ENCODE measurements around the gene RNGTT.

- no peak for TF ChIP-seq POLR2A (IDR thresholded peaks at IDR 0.05; ENCODE audit: low read depth, low read length)
- no peak for TF ChIP-seq POLR2AphosphoS5 (IDR thresholded peaks at IDR 0.05; ENCODE audit: low read depth, low read length)
- TF ChIP-seq TAF1 (IDR thresholded peaks at IDR 0.05; ENCODE audit: low read depth, low read length): no peak
- TF ChIP-seq SPI1 (IDR thresholded peaks at IDR 0.05; ENCODE audit: low read depth, low read length): no peak
These were observed 11.2 kb downstream of the RNGTT start for GRCh38 chr6:88952065-88952704.

All from GM12891 (cell line).